ENCODE data around the gene CYLD.

The CYLD gene

GRCh38 chr16:50836121-50836621 lies 94.3 kb downstream of the CYLD start:
- FAIRE-seq = no peak
- no peak for TF ChIP-seq CTCF (IDR thresholded peaks at IDR 0.05; ENCODE audit: insufficient read depth, missing control alignments)

GRCh38 chr16:50837324-50837723 lies 95.4 kb downstream of the CYLD start:
- DNase-seq (ENCODE audit: insufficient read length, low spot score) (no peak), FAIRE-seq (no peak)
- no peak for TF ChIP-seq CTCF (IDR thresholded peaks at IDR 0.05; ENCODE audit: insufficient read depth, missing control alignments)

More at GRCh38 chr16:50836121-50836621, 94.3 kb downstream of the CYLD start:
- no peak for DNase-seq (ENCODE audit: insufficient read length, low spot score)

GRCh38 chr16:50838165-50838564 lies 96.3 kb downstream of the CYLD start:
- no peak for TF ChIP-seq CTCF (IDR thresholded peaks at IDR 0.05; ENCODE audit: insufficient read depth, missing control alignments)
- FAIRE-seq (no peak), DNase-seq (ENCODE audit: insufficient read length, low spot score) (no peak)

GRCh38 chr16:50838885-50839284 lies 97.0 kb downstream of the CYLD start:
- DNase-seq (ENCODE audit: insufficient read length, low spot score) (no peak), FAIRE-seq (no peak)
- no peak for TF ChIP-seq CTCF (IDR thresholded peaks at IDR 0.05; ENCODE audit: insufficient read depth, missing control alignments)

- FAIRE-seq (no peak), DNase-seq (ENCODE audit: insufficient read length, low spot score) (no peak)
- TF ChIP-seq CTCF (IDR thresholded peaks at IDR 0.05; ENCODE audit: insufficient read depth, missing control alignments) = no peak
These were observed 97.5 kb downstream of the CYLD start for GRCh38 chr16:50839356-50839755.

GRCh38 chr16:50839920-50840729 lies 98.2 kb downstream of the CYLD start:
- TF ChIP-seq CTCF (IDR thresholded peaks at IDR 0.05; ENCODE audit: insufficient read depth, missing control alignments) = no peak
- FAIRE-seq = no peak
- no peak for DNase-seq (ENCODE audit: insufficient read length, low spot score)

All from D721Med (cell line).